Neural cell (in vitro differentiated cells): ENCODE measurements around the gene UTY.

Source experiments
- EP300 ChIP-seq: fragments of 450-650 bp; conservative IDR thresholded peaks from 2 replicates; pipeline ENCODE4 v1.6.1; 2014; ENCODE audit warnings: antibody characterized with exemption, mild to moderate bottlenecking, moderate library complexity; ENCODE audit not compliant: poor library complexity, severe bottlenecking
- POLR2AphosphoS5 ChIP-seq: IDR thresholded peaks from 2 replicates; pipeline ENCODE4 v1.6.1; 2012
- RAD21 ChIP-seq: fragments of 450-650 bp; conservative IDR thresholded peaks from 2 replicates; pipeline ENCODE4 v1.6.1; 2014; ENCODE audit warnings: antibody characterized with exemption, mild to moderate bottlenecking, moderate library complexity
- TF ChIP-seq, protein P1 (sequence below): fragments of 450-650 bp; IDR thresholded peaks from 2 replicates; pipeline ENCODE4 v1.5.1; 2014; ENCODE audit warnings: antibody characterized with exemption, mild to moderate bottlenecking, moderate library complexity; ENCODE audit not compliant: poor library complexity, severe bottlenecking

GRCh38 chrY:13435206-13435967 is 44.4 kb downstream of the UTY start:
- TF ChIP-seq, protein P1, sequence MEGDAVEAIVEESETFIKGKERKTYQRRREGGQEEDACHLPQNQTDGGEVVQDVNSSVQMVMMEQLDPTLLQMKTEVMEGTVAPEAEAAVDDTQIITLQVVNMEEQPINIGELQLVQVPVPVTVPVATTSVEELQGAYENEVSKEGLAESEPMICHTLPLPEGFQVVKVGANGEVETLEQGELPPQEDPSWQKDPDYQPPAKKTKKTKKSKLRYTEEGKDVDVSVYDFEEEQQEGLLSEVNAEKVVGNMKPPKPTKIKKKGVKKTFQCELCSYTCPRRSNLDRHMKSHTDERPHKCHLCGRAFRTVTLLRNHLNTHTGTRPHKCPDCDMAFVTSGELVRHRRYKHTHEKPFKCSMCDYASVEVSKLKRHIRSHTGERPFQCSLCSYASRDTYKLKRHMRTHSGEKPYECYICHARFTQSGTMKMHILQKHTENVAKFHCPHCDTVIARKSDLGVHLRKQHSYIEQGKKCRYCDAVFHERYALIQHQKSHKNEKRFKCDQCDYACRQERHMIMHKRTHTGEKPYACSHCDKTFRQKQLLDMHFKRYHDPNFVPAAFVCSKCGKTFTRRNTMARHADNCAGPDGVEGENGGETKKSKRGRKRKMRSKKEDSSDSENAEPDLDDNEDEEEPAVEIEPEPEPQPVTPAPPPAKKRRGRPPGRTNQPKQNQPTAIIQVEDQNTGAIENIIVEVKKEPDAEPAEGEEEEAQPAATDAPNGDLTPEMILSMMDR: no peak
- no peak for TF ChIP-seq RAD21
- no peak for TF ChIP-seq EP300
- TF ChIP-seq POLR2AphosphoS5: no peak
